Measurements from ENCODE around the gene ARID4B.
"Not testable (repeated sequence)": the region's sequence is repeated elsewhere in the genome, so short reads cannot be mapped to it uniquely, and the experiment has no call there.

The ARID4B gene

GRCh38 chr1:235270625-235271024, 57.4 kb downstream of the ARID4B start:
- Histone ChIP-seq H4K20me1 (ENCODE audit: insufficient read depth, low read length) (peaks cover 74% of the 10 kb centered on the region), H3K9ac (ENCODE audit: low read length) (no peak overlapping the region)

GRCh38 chr1:235269990-235270389, 58.0 kb downstream of the ARID4B start:
- H3K36me3 ChIP-seq (replicated peaks; ENCODE audit: low read depth, low read length); H3K4me2 ChIP-seq (ENCODE audit: low read length); H3K9me3 ChIP-seq (ENCODE audit: insufficient read depth, low read length); H3K27ac ChIP-seq (ENCODE audit: low read length); H3K4me3 ChIP-seq (ENCODE audit: low read length); H3K27me3 ChIP-seq (ENCODE audit: low read depth, low read length); H3K9ac ChIP-seq (ENCODE audit: low read length); H2AFZ ChIP-seq (ENCODE audit: low read depth, low read length): not testable (repeated sequence)
- Histone ChIP-seq H3K79me2 (ENCODE audit: low read length) (peaks cover 97% of the 10 kb centered on the region), H3K4me1 (ENCODE audit: low read length) (peaks cover 22% of the 10 kb centered on the region), H4K20me1 (ENCODE audit: insufficient read depth, low read length) (peaks cover 73% of the 10 kb centered on the region)

More at GRCh38 chr1:235270625-235271024, 57.4 kb downstream of the ARID4B start:
- Histone ChIP-seq H3K27me3 (ENCODE audit: low read depth, low read length) (no peaks in the 10 kb centered on the region), H3K4me3 (ENCODE audit: low read length) (peak overlapping the region; percentile 11; the same call in 1 of the 2 replicates), H3K27ac (ENCODE audit: low read length) (no peak overlapping the region), H3K4me1 (ENCODE audit: low read length) (peaks cover 28% of the 10 kb centered on the region), H2AFZ (ENCODE audit: low read depth, low read length) (no peak overlapping the region), H3K79me2 (ENCODE audit: low read length) (peaks cover 97% of the 10 kb centered on the region), H3K9me3 (ENCODE audit: insufficient read depth, low read length) (no peaks in the 10 kb centered on the region), H3K4me2 (ENCODE audit: low read length) (peak overlapping the region; percentile 23), H3K36me3 (replicated peaks; ENCODE audit: low read depth, low read length) (no peaks in the 10 kb centered on the region)
- no peak for TF ChIP-seq CTCF (IDR thresholded peaks at IDR 0.05; ENCODE audit: low read depth, low read length)
- TF ChIP-seq EZH2phosphoT487 (IDR thresholded peaks at IDR 0.05; ENCODE audit: low read depth) = no peak

DNA sequence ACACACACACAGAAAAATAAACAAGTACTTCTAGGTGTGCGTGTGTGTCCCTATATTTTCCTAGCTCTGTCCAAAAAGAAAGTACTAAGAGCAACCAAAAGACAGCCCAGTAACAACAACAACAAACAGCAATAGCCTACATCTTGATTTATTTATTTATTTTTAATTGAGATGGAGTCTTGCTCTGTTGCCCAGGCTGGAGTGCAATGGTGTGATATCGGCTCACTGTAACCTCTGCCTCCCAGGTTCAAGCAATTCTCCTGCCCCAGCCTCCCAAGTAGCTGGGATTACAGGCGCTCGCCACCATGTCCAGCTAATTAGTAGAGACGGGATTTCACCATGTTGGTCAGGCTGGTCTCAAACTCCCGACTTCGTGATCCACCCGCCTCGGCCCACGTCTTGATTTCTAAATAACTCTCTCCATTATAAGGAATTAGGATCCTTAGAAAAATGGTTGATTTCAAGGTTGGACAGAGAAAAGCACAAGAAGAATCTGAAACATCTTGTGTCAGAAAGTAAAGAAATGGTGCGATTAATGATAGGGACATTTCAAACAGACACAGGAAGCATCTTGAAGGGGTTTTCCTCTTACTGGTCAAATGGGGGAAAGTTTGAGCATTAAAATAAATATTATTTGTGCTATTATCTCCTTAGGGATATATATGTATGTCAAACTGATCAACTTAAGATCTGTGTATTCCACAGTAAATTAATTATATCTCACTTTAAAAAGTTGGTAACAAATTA, 59.4 kb downstream of the ARID4B start:
- H4K20me1 ChIP-seq (ENCODE audit: insufficient read depth, low read length) = peaks cover 75% of the 10 kb centered on the region
- H3K9me3 ChIP-seq (ENCODE audit: insufficient read depth, low read length) = no peaks in the 10 kb centered on the region
- no peak overlapping the region for H3K4me2 ChIP-seq (ENCODE audit: low read length)
- no peak overlapping the region for H2AFZ ChIP-seq (ENCODE audit: low read depth, low read length)
- no peak overlapping the region for H3K4me3 ChIP-seq (ENCODE audit: low read length)
- no peaks in the 10 kb centered on the region for H3K27me3 ChIP-seq (ENCODE audit: low read depth, low read length)
- no peaks in the 10 kb centered on the region for H3K36me3 ChIP-seq (replicated peaks; ENCODE audit: low read depth, low read length)
- TF ChIP-seq CTCF (IDR thresholded peaks at IDR 0.05; ENCODE audit: low read depth, low read length) = no peak
- no peak for TF ChIP-seq EZH2phosphoT487 (IDR thresholded peaks at IDR 0.05; ENCODE audit: low read depth)
- peaks cover 16% of the 10 kb centered on the region for H3K4me1 ChIP-seq (ENCODE audit: low read length)
- H3K9ac ChIP-seq (ENCODE audit: low read length) = no peak overlapping the region
- peaks cover 97% of the 10 kb centered on the region for H3K79me2 ChIP-seq (ENCODE audit: low read length)
- no peak overlapping the region for H3K27ac ChIP-seq (ENCODE audit: low read length)

GRCh38 chr1:235266967-235267366, 61.0 kb downstream of the ARID4B start:
- peaks cover 98% of the 10 kb centered on the region for H3K79me2 ChIP-seq (ENCODE audit: low read length)
- peaks cover 12% of the 10 kb centered on the region for H3K4me1 ChIP-seq (ENCODE audit: low read length)
- no peaks in the 10 kb centered on the region for H3K27me3 ChIP-seq (ENCODE audit: low read depth, low read length)
- H3K4me2 ChIP-seq (ENCODE audit: low read length) = no peak overlapping the region
- H3K4me3 ChIP-seq (ENCODE audit: low read length) = no peak overlapping the region
- H3K9ac ChIP-seq (ENCODE audit: low read length) = no peak overlapping the region
- no peaks in the 10 kb centered on the region for H3K9me3 ChIP-seq (ENCODE audit: insufficient read depth, low read length)
- no peak overlapping the region for H2AFZ ChIP-seq (ENCODE audit: low read depth, low read length)
- TF ChIP-seq CTCF (IDR thresholded peaks at IDR 0.05; ENCODE audit: low read depth, low read length) (no peak), EZH2phosphoT487 (IDR thresholded peaks at IDR 0.05; ENCODE audit: low read depth) (no peak)
- peaks cover 79% of the 10 kb centered on the region for H4K20me1 ChIP-seq (ENCODE audit: insufficient read depth, low read length)
- no peak overlapping the region for H3K27ac ChIP-seq (ENCODE audit: low read length)
- H3K36me3 ChIP-seq (replicated peaks; ENCODE audit: low read depth, low read length) = no peaks in the 10 kb centered on the region
